PFSK-1 (cell line): ENCODE results near the gene SSUH2.

ENCODE experiments used
- FOXP2 ChIP-seq: optimal IDR thresholded peaks from 2 replicates; pipeline ENCODE3; 2011; ENCODE audit warnings: borderline replicate concordance, control low read depth, inconsistent platforms; ENCODE audit not compliant: insufficient read depth; ENCODE audit errors: extremely low read length, extremely low read depth
- POLR2AphosphoS5 ChIP-seq: IDR thresholded peaks from 2 replicates; pipeline ENCODE4 v1.6.1; 2012; ENCODE audit warnings: low read depth, mild to moderate bottlenecking, control low read depth, low read length, moderate library complexity
- SIN3A ChIP-seq: IDR thresholded peaks from 2 replicates; pipeline ENCODE4 v1.6.1; 2012; ENCODE audit warnings: mild to moderate bottlenecking, low read length, moderate library complexity, borderline replicate concordance; ENCODE audit not compliant: insufficient read depth
- TAF1 ChIP-seq: IDR thresholded peaks from 2 replicates; pipeline ENCODE4 v1.6.1; 2012; ENCODE audit warnings: low read length, control low read depth, borderline replicate concordance; ENCODE audit not compliant: insufficient read depth
- TF ChIP-seq, protein P1 (sequence below), 2 experiments: IDR thresholded peaks; 2 replicates each; pipeline versions ENCODE4 v1.6.1 to v1.8.0; 2011 to 2012; ENCODE audit warnings: low read depth in 2 of 2, low read length in 2 of 2, control low read depth in 1 of 2, inconsistent platforms in 1 of 2, mild to moderate bottlenecking in 1 of 2, moderate library complexity in 1 of 2; ENCODE audit not compliant: insufficient read depth in 1 of 2

Gene SSUH2

DNA sequence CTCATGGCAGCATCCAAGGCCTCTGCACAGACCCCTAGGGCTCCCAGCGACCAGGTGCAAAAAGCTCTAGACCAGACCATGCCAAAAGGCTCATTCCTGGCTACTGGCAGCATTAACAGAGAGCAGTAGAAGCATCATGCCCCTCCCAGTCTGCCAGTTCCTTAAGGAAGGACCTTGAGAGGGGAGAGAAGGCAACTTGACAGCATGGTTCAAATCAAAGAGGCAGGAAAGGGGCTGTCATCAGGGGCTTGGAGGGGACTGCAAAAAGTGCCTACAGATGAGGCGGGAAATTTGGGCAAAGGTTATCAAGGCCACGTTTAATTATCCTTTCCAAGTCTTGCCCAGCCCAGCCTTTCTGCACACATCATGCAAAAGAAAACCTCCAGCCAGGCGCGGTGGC, 64.7 kb downstream of the SSUH2 start:
- no peak for TF ChIP-seq TAF1
- no peak for TF ChIP-seq FOXP2

DNA sequence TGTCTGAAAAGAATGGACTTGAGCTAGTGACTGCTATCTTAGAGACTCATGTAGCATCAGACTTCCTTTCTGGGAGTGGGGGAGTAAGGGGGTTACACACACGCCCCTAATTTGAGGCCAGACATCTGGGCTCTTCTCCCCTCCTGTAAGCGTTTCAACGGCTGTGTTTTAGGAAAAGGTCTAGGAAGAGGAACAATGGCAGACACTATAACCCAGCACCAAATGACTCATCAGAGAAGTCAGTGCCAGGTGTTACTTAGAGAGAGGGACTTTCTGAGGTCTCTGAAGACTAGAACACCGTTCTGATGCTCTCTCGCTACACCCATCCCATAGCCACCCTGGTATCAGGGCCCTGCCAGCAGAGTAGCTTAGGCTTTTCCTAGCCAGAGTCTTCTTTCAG, 65.5 kb downstream of the SSUH2 start:
- TF ChIP-seq SIN3A = no peak
- no peak for TF ChIP-seq POLR2AphosphoS5
- no peak for TF ChIP-seq TAF1
- TF ChIP-seq, protein P1, sequence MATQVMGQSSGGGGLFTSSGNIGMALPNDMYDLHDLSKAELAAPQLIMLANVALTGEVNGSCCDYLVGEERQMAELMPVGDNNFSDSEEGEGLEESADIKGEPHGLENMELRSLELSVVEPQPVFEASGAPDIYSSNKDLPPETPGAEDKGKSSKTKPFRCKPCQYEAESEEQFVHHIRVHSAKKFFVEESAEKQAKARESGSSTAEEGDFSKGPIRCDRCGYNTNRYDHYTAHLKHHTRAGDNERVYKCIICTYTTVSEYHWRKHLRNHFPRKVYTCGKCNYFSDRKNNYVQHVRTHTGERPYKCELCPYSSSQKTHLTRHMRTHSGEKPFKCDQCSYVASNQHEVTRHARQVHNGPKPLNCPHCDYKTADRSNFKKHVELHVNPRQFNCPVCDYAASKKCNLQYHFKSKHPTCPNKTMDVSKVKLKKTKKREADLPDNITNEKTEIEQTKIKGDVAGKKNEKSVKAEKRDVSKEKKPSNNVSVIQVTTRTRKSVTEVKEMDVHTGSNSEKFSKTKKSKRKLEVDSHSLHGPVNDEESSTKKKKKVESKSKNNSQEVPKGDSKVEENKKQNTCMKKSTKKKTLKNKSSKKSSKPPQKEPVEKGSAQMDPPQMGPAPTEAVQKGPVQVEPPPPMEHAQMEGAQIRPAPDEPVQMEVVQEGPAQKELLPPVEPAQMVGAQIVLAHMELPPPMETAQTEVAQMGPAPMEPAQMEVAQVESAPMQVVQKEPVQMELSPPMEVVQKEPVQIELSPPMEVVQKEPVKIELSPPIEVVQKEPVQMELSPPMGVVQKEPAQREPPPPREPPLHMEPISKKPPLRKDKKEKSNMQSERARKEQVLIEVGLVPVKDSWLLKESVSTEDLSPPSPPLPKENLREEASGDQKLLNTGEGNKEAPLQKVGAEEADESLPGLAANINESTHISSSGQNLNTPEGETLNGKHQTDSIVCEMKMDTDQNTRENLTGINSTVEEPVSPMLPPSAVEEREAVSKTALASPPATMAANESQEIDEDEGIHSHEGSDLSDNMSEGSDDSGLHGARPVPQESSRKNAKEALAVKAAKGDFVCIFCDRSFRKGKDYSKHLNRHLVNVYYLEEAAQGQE (IDR thresholded peaks at IDR 0.05; ENCODE audit: insufficient read depth in 1 of 2, low read depth in 2 of 2, low read length in 2 of 2) = no peak
- TF ChIP-seq FOXP2 = no peak

DNA sequence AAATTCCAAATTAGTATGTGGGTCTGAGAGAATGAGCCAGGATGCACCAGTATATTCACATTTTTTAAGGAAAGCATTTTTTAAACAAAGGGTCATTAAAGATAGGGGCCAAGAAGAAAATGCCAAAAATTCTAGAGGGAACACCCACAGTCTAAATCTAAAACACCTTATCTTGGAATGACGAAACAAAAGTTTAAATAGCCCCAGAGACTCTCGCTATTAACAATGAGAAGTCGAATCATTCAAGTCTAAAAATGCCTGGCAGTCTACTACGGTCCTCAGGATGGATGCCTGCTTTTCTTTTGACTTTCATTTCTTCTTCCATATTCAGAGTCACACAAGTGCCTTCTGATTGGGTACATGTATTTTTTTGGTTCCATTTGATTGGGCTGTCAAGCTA, 66.3 kb downstream of the SSUH2 start:
- TF ChIP-seq SIN3A (no peak), FOXP2 (no peak), POLR2AphosphoS5 (no peak), TAF1 (no peak)
- TF ChIP-seq, protein P1 (IDR thresholded peaks at IDR 0.05; ENCODE audit: insufficient read depth in 1 of 2, low read depth in 2 of 2, low read length in 2 of 2) = no peak

DNA sequence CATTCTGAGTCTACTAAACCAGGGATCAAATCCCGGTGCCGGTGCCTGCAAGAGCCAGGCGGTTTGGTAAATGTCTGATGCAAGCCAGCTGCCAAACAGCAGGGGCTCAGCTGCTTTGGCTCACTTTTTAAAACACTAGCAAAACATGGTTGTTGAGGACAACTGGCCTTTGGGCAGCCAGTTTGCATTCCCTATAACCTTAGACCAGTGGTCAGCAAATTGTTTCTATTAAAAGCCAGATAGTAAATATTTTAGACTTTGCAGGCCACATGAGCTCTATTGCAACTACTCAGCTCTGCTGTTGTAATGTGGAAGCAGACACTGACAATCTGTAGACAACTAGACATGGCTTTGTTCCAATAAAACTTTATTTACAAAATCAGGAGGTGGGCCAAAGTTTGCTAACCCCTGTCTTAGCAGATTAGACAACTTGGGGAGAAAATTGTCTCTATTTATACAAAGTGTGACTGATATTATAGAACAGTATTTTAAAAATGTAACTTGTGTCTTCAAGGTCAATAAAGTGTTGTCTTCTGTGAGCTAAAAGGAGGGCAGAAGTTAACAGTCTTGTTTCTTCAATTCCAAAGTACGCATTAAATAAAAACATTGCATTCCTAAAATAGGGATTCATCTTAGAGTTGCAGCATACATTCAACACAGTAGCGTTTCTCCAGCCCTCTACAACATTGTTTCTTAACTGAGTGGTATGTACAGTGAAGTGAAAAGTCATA, 67.6 kb downstream of the SSUH2 start:
- TF ChIP-seq POLR2AphosphoS5 (no peak), TAF1 (no peak), FOXP2 (no peak), SIN3A (no peak)
- TF ChIP-seq, protein P1 (IDR thresholded peaks at IDR 0.05; ENCODE audit: insufficient read depth in 1 of 2, low read depth in 2 of 2, low read length in 2 of 2) = no peak

DNA sequence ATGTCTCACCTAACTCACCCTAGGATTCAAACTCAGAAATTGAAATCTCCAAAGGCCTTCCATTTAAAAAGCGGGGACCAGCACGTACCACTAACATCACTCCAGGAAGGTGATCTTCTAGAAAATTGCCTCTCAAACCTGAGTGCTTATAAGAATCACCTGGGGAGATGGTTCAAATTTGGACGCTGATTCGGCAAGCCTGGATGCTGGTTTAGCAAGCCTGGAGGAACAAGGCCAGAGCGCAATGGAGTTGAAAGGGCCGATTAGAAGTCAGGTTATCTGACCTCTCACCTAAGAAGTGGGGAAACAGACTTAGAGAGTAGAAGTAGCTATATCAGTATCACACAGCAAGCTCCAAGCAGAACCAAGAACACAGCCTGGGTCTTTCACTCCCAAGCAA, 68.2 kb downstream of the SSUH2 start:
- no peak for TF ChIP-seq SIN3A

DNA sequence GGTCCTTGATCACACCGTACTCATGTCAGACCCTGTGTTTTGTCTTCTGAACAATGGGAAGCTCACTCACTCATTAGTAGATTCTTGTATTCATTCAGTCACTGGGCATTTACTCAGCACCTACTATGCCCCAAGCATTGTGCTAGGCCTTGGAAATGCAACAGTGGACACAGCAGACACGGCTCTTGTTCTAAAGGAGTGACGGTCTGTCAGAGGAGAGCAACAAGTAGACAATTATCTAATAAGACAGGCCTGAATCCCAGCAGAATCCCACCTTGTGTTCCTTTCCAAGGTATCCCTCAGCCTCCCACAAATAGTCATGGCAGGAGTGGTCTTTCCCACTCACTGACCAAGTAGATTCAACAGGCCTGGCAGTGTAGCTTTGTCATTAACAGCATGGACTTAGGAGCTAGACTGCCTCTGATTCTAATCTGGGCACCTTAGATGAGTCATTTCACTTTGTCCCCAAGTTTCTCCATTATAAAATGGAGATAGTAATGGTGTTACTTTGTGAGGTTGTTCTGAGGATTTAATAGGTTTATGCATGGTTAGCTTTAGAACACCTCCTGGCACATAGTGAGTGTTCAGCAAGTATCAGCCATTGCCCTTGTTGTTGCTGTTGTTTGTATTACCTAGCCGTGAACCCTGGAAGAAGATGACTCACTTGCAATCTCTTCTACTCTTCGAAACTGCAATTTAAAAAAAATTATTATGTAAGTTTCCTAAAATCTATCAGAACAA, 69.1 kb downstream of the SSUH2 start:
- TF ChIP-seq FOXP2 (no peak), POLR2AphosphoS5 (no peak), TAF1 (no peak), SIN3A (no peak)
- TF ChIP-seq, protein P1 (IDR thresholded peaks at IDR 0.05; ENCODE audit: insufficient read depth in 1 of 2, low read depth in 2 of 2, low read length in 2 of 2) = no peak
